B cell (primary cell): ENCODE data around the gene HS2ST1.

Source experiments
- CTCF ChIP-seq: fragments of 200-600 bp; IDR thresholded peaks from one replicate; pipeline ENCODE4 v1.8.0; 2022; ENCODE audit warnings: antibody characterized with exemption, mild to moderate bottlenecking
- EZH2 ChIP-seq: IDR thresholded peaks from 2 replicates; pipeline ENCODE4 v1.6.1; 2012; ENCODE audit warnings: borderline replicate concordance, low read depth, mild to moderate bottlenecking, moderate library complexity, low read length; ENCODE audit not compliant: insufficient read depth, poor library complexity, severe bottlenecking

GRCh38 chr1:87042111-87042811 lies 127.8 kb downstream of the HS2ST1 start:
- TF ChIP-seq CTCF (no peak), EZH2 (no peak)
